ENCODE results near the gene GET4. TPM values are rescaled to one million over a fixed set of nuclear protein-coding genes. Genes with fewer than 3 reads are reported as not detected.

The GET4 gene
- total RNA-seq, 3 donors from 2014 or later (not counting 1 experiment from before 2014, with no cell fraction given): 69.3 to 81.6 (median 73.2) TPM

DNA sequence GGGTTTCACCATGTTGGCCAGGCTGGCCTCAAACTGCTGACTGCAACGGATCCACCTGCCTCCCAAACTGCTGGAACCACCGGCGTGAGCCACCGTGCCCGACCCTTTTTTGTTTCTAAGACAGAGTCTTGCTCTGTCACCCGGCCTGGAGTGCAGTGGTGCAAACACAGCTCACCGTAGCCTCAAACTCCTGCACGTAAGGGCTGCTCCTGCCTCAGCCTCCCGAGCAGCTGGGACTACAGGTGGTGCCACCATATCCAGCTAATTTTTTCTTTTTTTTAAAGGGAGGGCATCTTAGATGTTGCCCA lies 41.7 kb downstream of the GET4 start:
- H3K36me3 Mint-ChIP-seq: no peaks in the 10 kb centered on the region
- H3K36me3 ChIP-seq (ENCODE audit: control insufficient read depth, insufficient read depth, low read length): peaks cover 3% of the 10 kb centered on the region
- H3K4me3 Mint-ChIP-seq: no peak overlapping the region
- TF ChIP-seq, protein P1, sequence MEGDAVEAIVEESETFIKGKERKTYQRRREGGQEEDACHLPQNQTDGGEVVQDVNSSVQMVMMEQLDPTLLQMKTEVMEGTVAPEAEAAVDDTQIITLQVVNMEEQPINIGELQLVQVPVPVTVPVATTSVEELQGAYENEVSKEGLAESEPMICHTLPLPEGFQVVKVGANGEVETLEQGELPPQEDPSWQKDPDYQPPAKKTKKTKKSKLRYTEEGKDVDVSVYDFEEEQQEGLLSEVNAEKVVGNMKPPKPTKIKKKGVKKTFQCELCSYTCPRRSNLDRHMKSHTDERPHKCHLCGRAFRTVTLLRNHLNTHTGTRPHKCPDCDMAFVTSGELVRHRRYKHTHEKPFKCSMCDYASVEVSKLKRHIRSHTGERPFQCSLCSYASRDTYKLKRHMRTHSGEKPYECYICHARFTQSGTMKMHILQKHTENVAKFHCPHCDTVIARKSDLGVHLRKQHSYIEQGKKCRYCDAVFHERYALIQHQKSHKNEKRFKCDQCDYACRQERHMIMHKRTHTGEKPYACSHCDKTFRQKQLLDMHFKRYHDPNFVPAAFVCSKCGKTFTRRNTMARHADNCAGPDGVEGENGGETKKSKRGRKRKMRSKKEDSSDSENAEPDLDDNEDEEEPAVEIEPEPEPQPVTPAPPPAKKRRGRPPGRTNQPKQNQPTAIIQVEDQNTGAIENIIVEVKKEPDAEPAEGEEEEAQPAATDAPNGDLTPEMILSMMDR (IDR thresholded peaks at IDR 0.05): no peak
- H3K27me3 Mint-ChIP-seq (ENCODE audit: low read depth in 2 of 2): no peaks in the 10 kb centered on the region
- H3K4me1 Mint-ChIP-seq: peaks cover 43 to 54% of the 10 kb centered on the region in 2 donors
- no peaks in the 10 kb centered on the region for H3K9me3 Mint-ChIP-seq
- H3K4me3 ChIP-seq (ENCODE audit: low read length): no peak overlapping the region
- H3K27me3 ChIP-seq (ENCODE audit: control insufficient read depth, insufficient read depth, low read length): no peaks in the 10 kb centered on the region
- DNase-seq (peak in 1 of 2 donors; percentile 9), ATAC-seq (no peak)
- peaks cover 43% of the 10 kb centered on the region for H3K4me1 ChIP-seq (ENCODE audit: control insufficient read depth, insufficient read depth, low read length)
- intact Hi-C loops (cut with micrococcal nuclease): no loop called here
- H3K27ac ChIP-seq (ENCODE audit: low read length): no peak overlapping the region
- H3K27ac Mint-ChIP-seq: peak overlapping the region in 1 of 2 donors; percentile 33
- WGBS (ENCODE audit: insufficient coverage): 88% methylated on average over 9 of the region's 9 CpGs
- H3K9me3 ChIP-seq (ENCODE audit: control insufficient read depth, insufficient read depth, low read length): no peaks in the 10 kb centered on the region

DNA sequence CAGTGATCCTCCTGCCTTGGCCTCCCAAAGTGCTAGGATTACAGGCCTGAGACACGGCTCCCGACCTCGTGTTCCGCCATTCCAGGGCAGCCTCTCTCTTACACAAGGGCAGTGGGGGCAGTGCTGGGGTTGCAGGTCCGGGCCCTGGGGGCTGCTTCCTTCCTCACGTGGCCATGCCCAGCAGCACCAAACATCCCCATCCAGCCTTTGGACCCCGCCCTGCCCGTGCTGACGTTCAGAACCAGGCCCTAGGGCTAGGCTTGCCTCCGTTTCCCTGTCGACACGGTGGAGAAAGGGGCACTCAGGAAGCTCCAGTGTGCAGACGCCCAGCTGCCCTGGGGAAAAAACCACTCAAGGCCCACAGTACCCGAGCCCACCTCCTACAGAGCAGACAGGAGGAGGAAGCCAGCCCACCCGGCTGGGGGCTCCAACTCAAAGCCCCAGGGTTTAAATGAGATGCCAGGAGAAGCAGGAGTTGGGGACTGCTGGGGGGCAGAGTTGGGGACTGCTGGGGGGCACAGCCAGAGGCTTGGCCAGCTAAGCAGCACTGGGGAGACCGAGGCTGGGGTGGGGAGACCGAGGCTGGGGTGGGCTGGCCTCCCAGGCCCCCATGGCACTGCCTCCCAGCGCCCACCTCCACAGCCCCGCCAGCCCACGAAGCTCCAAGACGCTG lies 42.2 kb downstream of the GET4 start:
- H3K27me3 Mint-ChIP-seq (ENCODE audit: low read depth in 2 of 2): no peaks in the 10 kb centered on the region
- peaks cover 48% of the 10 kb centered on the region for H3K4me1 ChIP-seq (ENCODE audit: control insufficient read depth, insufficient read depth, low read length)
- H3K27me3 ChIP-seq (ENCODE audit: control insufficient read depth, insufficient read depth, low read length): no peaks in the 10 kb centered on the region
- peaks cover 48 to 54% of the 10 kb centered on the region in 2 donors for H3K4me1 Mint-ChIP-seq
- H3K9me3 Mint-ChIP-seq: no peaks in the 10 kb centered on the region
- intact Hi-C loops (cut with micrococcal nuclease): no loop called here
- H3K27ac Mint-ChIP-seq: no peak overlapping the region
- DNase-seq (peak in 1 of 2 donors; percentile 14), ATAC-seq (no peak)
- peaks cover 3% of the 10 kb centered on the region for H3K36me3 ChIP-seq (ENCODE audit: control insufficient read depth, insufficient read depth, low read length)
- no peak overlapping the region for H3K4me3 ChIP-seq (ENCODE audit: low read length)
- H3K36me3 Mint-ChIP-seq: no peaks in the 10 kb centered on the region
- H3K4me3 Mint-ChIP-seq: no peak overlapping the region
- H3K27ac ChIP-seq (ENCODE audit: low read length): no peak overlapping the region
- TF ChIP-seq, protein P1 (IDR thresholded peaks at IDR 0.05): no peak
- WGBS (ENCODE audit: insufficient coverage): 94% methylated on average over 21 of the region's 21 CpGs
- no peaks in the 10 kb centered on the region for H3K9me3 ChIP-seq (ENCODE audit: control insufficient read depth, insufficient read depth, low read length)

DNA sequence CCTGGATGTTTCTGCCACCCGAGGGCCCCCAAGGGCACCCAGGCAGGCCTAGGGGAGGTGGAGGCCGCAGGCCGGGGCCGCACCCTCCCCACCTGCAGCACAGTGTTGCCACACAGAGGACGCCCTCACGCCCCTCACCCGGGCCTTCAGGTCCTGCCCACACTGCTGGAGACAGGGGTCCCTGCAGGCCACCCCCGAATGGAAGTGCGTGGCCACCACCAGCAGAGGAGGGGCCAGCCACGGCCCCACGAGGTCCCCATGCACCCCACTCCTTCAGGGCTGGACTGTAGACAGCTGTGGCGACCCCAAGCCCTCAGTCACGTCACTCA lies 42.7 kb downstream of the GET4 start:
- H3K4me3 ChIP-seq (ENCODE audit: low read length): no peak overlapping the region
- H3K4me1 ChIP-seq (ENCODE audit: control insufficient read depth, insufficient read depth, low read length): peaks cover 50% of the 10 kb centered on the region
- H3K36me3 ChIP-seq (ENCODE audit: control insufficient read depth, insufficient read depth, low read length): peaks cover 3% of the 10 kb centered on the region
- Mint-ChIP-seq H3K4me1 (peaks cover 50 to 54% of the 10 kb centered on the region in 2 donors), H3K27ac (peak overlapping the region; percentile 60 to 95), H3K27me3 (ENCODE audit: low read depth in 2 of 2) (no peaks in the 10 kb centered on the region), H3K36me3 (no peaks in the 10 kb centered on the region), H3K9me3 (no peaks in the 10 kb centered on the region), H3K4me3 (no peak overlapping the region)
- TF ChIP-seq, protein P1 (IDR thresholded peaks at IDR 0.05): no peak
- ATAC-seq (no peak), DNase-seq (peak in 1 of 2 donors; percentile 13)
- H3K9me3 ChIP-seq (ENCODE audit: control insufficient read depth, insufficient read depth, low read length): no peaks in the 10 kb centered on the region
- H3K27ac ChIP-seq (ENCODE audit: low read length): no peak overlapping the region
- WGBS (ENCODE audit: insufficient coverage): 91% methylated on average over 13 of the region's 13 CpGs
- intact Hi-C loops (cut with micrococcal nuclease): no loop called here
- no peaks in the 10 kb centered on the region for H3K27me3 ChIP-seq (ENCODE audit: control insufficient read depth, insufficient read depth, low read length)

DNA sequence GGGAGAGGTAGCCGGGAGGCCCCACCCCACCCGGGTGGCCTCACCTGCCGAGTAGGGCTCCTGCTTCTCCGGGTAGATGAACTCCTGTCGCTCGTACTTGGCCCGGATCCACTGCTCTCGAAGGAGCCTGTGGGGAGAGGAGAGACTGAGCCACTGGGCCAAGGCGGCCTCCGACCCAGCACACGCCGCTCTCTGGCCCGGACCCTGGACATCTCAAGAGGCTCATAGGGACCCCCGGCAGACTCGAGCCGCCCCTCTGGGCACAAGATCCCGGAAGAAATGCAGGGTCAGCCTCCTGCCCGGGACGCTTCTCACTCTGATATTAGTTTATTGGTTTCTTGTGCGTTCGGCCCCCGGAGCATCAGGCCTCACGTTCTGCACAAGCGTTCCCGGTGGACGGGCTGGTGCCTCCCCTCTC lies 43.6 kb downstream of the GET4 start:
- Mint-ChIP-seq H3K4me3 (no peak overlapping the region), H3K27me3 (ENCODE audit: low read depth in 2 of 2) (no peaks in the 10 kb centered on the region), H3K9me3 (no peaks in the 10 kb centered on the region), H3K4me1 (peaks cover 55 to 61% of the 10 kb centered on the region in 2 donors), H3K27ac (peak overlapping the region; percentile 60 to 95), H3K36me3 (no peaks in the 10 kb centered on the region)
- H3K4me1 ChIP-seq (ENCODE audit: control insufficient read depth, insufficient read depth, low read length): peaks cover 51% of the 10 kb centered on the region
- H3K27ac ChIP-seq (ENCODE audit: low read length): no peak overlapping the region
- DNase-seq: peak in 1 of 2 donors; percentile 12
- TF ChIP-seq, protein P1 (IDR thresholded peaks at IDR 0.05): no peak
- H3K36me3 ChIP-seq (ENCODE audit: control insufficient read depth, insufficient read depth, low read length): peaks cover 3% of the 10 kb centered on the region
- intact Hi-C loops (cut with micrococcal nuclease): loop anchor here (5.0 kb wide), 3 partner anchors 122 to 612 kb away; partner anchors contain the start of genes GPR146 and MAFK
- H3K9me3 ChIP-seq (ENCODE audit: control insufficient read depth, insufficient read depth, low read length): no peaks in the 10 kb centered on the region
- no peaks in the 10 kb centered on the region for H3K27me3 ChIP-seq (ENCODE audit: control insufficient read depth, insufficient read depth, low read length)
- no peak overlapping the region for H3K4me3 ChIP-seq (ENCODE audit: low read length)
- ATAC-seq: no peak
- WGBS (ENCODE audit: insufficient coverage): 95% methylated on average over 26 of the region's 26 CpGs

Measured in natural killer cell (primary cell).